Tongue (tissue), 2 donors: ENCODE results near the gene DNAJA3. TPM values are rescaled to one million over a fixed set of nuclear protein-coding genes. Genes with fewer than 3 reads are reported as not detected.

Source experiments
- DNase-seq: peaks from one replicate; pipeline ENCODE4 v3.0.0-alpha.2; 2015
- total RNA-seq: library from RNA; depleted of rRNA; stranded (reverse); fragments of >200 nt; gene quantifications from one replicate; pipeline ENCODE4 v1.2.3, GENCODE V29; 2014

The DNAJA3 gene
- total RNA-seq, 1 donor from 2014 or later = 71.3 TPM

- peak; percentile 95 for DNase-seq
These were observed 50.5 kb downstream of the DNAJA3 start, which contains the start of gene HMOX2 for GRCh38 chr16:4475880-4476788. Gene HMOX2 (plus strand): TSS chr16:4476398. CDS start chr16:4505525, 29,127 bp downstream.

GRCh38 chr16:4477966-4478365 is 52.3 kb downstream of the DNAJA3 start:
- DNase-seq = no peak

- no peak for DNase-seq
These were observed 55.9 kb downstream of the DNAJA3 start for GRCh38 chr16:4481526-4481925.

GRCh38 chr16:4481963-4482362 is 56.3 kb downstream of the DNAJA3 start:
- DNase-seq = no peak

- DNase-seq = no peak
These were observed 60.6 kb downstream of the DNAJA3 start for GRCh38 chr16:4486126-4486893.

- DNase-seq = peak; percentile 29
These were observed 62.4 kb downstream of the DNAJA3 start for GRCh38 chr16:4487955-4488498.

GRCh38 chr16:4488499-4488967 is 62.9 kb downstream of the DNAJA3 start:
- no peak for DNase-seq

GRCh38 chr16:4489030-4489429 is 63.4 kb downstream of the DNAJA3 start:
- DNase-seq = no peak

GRCh38 chr16:4491898-4492297 is 66.2 kb downstream of the DNAJA3 start:
- DNase-seq = no peak

GRCh38 chr16:4494746-4495490 is 69.2 kb downstream of the DNAJA3 start:
- DNase-seq = no peak

GRCh38 chr16:4495766-4496165 is 70.1 kb downstream of the DNAJA3 start:
- DNase-seq = no peak

- DNase-seq = no peak
These were observed 70.6 kb downstream of the DNAJA3 start for GRCh38 chr16:4496305-4496704.

- no peak for DNase-seq
These were observed 73.0 kb downstream of the DNAJA3 start for GRCh38 chr16:4498546-4499195.

- no peak for DNase-seq
These were observed 73.5 kb downstream of the DNAJA3 start for GRCh38 chr16:4499196-4499555.

- DNase-seq = no peak
These were observed 74.6 kb downstream of the DNAJA3 start for GRCh38 chr16:4500272-4500671.

- DNase-seq = no peak
These were observed 75.4 kb downstream of the DNAJA3 start for GRCh38 chr16:4501071-4501478.

GRCh38 chr16:4505356-4506147 is 79.9 kb downstream of the DNAJA3 start:
- no peak for DNase-seq
